Fibroblast of lung (primary cell): Measurements from ENCODE around the gene CRISP1.

ENCODE experiments used
- EZH2 ChIP-seq: IDR thresholded peaks from 2 replicates; pipeline ENCODE4 v1.5.1; 2012; ENCODE audit warnings: low read length, control low read depth, mild to moderate bottlenecking; ENCODE audit errors: missing control alignments
- TF ChIP-seq, protein P1 (sequence below), 2 donors: IDR thresholded peaks in 1 of 2; conservative IDR thresholded peaks in 1 of 2; 1 replicate in 1 of 2; 2 replicates in 1 of 2; pipeline ENCODE4 v1.5.1; 2011 to 2012; ENCODE audit warnings: low read length in 2 of 2, control low read depth in 1 of 2, inconsistent platforms in 1 of 2, low read depth in 1 of 2, mild to moderate bottlenecking in 1 of 2

- TF ChIP-seq, protein P1, sequence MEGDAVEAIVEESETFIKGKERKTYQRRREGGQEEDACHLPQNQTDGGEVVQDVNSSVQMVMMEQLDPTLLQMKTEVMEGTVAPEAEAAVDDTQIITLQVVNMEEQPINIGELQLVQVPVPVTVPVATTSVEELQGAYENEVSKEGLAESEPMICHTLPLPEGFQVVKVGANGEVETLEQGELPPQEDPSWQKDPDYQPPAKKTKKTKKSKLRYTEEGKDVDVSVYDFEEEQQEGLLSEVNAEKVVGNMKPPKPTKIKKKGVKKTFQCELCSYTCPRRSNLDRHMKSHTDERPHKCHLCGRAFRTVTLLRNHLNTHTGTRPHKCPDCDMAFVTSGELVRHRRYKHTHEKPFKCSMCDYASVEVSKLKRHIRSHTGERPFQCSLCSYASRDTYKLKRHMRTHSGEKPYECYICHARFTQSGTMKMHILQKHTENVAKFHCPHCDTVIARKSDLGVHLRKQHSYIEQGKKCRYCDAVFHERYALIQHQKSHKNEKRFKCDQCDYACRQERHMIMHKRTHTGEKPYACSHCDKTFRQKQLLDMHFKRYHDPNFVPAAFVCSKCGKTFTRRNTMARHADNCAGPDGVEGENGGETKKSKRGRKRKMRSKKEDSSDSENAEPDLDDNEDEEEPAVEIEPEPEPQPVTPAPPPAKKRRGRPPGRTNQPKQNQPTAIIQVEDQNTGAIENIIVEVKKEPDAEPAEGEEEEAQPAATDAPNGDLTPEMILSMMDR (conservative IDR thresholded peaks at IDR 0.05 in 1 of 2, IDR thresholded peaks at IDR 0.05 in 1 of 2; ENCODE audit: low read depth in 1 of 2, low read length in 2 of 2), result no peak
- no peak for TF ChIP-seq EZH2
Measured at GRCh38 chr6:49911252-49911651, 44.9 kb upstream of the CRISP1 start.
